HG02678 (cell line): Measurements from ENCODE around the gene SHLD2.
"Not testable (repeated sequence)": the region's sequence is repeated elsewhere in the genome, so short reads cannot be mapped to it uniquely, and the experiment has no call there.

Experiments used
- ATAC-seq: cut with Tn5 transposase; IDR thresholded peaks from one replicate; pipeline ENCODE4 v1.9.1; 2021; ENCODE audit warnings: mild to moderate bottlenecking, moderate library complexity; ENCODE audit not compliant: unreplicated experiment

Gene SHLD2

DNA sequence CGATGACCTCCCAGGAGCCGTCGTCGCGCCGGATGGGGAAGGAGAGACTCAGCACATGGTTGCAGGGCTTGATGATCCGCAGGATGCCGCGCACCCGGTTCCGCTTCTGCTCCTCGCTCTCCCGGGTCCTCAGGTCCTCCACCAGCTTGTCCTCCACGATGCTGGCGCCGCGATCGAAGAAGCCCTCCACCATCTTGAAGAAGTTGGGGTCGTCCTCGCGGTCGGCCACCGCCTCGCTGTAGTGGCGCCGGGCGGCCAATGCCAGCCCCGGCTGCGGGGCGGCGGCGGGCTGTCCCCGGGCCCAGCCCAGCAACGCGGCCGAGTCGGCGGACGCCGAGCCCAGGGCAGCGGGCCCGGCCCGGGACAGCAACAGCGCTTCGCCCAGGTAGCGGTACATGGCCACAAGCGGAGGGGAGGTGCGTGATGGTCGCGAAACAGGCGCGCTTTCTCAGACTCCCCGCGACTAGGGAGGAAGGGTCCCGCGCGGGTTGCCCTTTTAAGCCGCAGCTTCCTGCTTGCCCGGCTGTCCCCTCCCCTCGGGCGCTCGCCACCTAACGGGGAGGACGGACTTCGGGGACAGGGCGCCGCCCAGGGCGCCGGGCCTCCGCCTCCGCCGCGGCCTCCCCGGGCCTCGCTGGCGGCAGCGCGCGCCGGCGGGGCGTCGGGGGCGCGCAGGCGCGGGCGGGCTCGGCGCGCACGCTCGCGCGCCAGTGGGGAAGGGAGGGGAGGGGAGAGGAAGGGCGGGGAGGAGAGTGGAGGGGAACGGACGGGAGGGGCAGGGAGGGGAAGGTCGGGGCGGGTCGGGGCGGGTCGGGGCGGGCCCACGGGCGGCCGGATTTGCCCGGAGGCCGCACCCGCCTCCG is at the start of gene SHLD2, which contains the start of gene GLUD1:
TSS of gene SHLD2 (plus strand) at position 834 of the 863 bp plus-strand sequence. CDS start 56,149 bp downstream, outside the sequence.
TSS of gene GLUD1 (minus strand) at position 471 of the 863 bp plus-strand sequence. CDS start at position 397, 74 bp downstream.
- peak; percentile 72 for ATAC-seq

DNA sequence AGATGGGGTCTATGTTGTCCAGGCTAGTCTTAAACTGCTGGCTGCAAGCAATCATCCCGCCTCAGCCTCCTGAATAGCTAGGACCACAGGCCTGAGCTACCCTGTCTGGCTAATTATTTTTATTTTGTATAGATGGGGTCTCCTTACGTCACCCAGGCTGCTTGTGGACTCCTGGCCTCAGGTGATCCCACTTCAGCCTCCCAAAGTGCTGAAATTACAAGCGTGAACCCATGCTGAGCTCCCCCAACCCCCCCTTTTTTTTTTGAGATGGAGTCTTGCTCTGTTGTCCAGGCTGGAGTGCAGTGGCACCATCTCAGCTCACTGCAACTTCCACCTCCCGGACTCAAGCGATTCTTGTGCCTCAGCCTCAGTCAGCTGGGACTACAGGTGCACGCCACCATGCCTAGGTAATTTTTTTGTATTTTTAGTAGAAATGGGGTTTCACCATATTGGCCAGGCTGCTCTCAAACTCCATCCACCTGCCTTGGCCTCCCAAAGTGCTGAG is 49.5 kb upstream of the SHLD2 start:
- ATAC-seq = no peak

GRCh38 chr10:87053111-87053510 is 41.9 kb upstream of the SHLD2 start:
- ATAC-seq = no peak

DNA sequence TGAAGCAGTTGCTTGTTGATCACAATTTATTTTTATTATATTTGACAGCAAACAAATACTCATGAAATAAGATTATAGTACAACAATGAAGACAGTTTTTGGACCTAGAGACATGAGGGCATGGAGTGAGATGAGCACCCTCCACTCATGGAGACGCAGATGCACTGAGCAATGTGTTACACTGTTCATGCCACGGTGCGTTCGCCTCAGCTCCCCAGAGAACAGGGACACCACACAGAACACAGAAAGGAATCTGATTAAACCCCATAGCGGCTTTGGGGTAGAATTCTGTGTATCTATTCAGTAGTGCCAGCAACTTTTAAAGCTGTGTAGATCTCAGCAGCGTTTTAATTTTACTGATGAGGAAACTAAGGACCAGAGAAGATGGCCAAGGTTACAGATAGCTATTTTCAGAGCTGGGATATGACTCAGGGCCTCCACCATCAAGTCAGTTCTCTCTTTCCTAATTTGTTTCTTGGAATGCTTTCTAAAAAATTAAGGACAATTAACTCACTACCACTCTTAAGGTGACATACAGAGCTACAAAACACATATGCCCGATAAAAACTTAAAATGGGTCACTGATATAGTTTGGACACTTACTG is 41.3 kb upstream of the SHLD2 start:
- no peak for ATAC-seq

DNA sequence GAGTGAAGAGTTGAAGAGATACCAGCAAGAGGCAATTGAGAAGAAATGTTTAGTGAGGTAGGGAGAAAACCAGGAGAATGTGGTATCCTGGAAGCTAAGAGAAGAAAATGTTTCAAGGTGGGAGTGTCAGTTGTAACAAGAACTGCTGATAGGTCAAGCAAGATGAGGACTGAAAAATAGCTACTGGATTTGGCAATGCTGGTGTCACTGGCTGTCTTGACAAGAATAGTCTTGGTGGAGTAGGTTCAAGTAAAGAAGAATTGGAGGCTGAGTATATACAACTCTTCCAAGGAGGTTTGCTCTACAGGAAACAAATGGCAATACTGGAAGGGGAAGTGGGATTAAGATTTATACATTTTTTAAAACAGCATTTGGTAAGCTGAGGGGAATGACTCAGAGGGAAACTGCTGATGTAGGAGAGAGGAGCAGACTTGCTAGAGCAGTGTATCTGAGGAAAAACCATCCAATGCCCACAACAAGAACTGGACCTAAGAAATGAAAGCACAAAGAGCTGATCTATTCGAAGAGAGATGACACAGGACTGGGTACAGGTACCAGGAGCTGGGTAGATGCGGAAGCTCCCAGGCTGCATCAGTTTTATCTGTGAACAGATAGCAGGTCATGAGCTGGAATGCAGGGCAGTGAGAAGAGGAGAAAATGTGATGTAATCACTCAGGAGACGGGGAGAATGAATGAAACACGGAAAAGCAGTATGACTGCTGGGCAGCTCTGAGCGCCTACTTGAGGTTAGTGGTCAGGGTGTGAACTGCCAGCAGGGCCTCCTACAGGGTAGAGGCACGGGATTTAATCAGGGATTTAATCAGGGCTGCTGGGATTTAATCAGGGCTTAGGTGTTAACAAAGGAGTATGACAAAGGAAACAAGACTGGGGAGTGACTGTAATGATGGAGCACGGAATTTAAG is 40.4 kb upstream of the SHLD2 start:
- ATAC-seq = no peak

GRCh38 chr10:87058171-87058570 is 36.8 kb upstream of the SHLD2 start:
- ATAC-seq = no peak

- ATAC-seq = no peak
These were observed 35.6 kb upstream of the SHLD2 start for GRCh38 chr10:87059401-87059800.

- ATAC-seq = no peak
These were observed 34.6 kb upstream of the SHLD2 start for GRCh38 chr10:87060280-87060928.

DNA sequence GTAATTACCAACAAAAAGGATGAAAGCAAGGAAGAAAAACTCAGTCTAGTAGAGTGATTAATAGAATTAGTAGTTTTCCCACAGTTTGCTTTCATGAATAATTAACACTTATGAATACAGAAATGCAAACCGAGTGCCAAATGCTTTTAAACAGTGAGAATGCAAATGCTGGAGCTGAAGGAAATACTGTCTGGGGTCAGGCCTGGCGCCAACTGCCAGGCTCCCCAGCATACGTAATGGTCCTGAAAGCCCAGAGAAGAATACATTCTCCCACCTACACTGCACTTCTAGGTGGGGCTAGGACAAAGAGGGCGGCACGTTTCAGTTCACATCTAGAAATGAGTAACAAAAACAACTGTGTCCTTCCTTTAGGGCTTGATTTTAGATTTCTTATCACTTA is 30.4 kb upstream of the SHLD2 start:
- ATAC-seq = no peak

- ATAC-seq = no peak
These were observed 28.8 kb upstream of the SHLD2 start for GRCh38 chr10:87066178-87066577.

DNA sequence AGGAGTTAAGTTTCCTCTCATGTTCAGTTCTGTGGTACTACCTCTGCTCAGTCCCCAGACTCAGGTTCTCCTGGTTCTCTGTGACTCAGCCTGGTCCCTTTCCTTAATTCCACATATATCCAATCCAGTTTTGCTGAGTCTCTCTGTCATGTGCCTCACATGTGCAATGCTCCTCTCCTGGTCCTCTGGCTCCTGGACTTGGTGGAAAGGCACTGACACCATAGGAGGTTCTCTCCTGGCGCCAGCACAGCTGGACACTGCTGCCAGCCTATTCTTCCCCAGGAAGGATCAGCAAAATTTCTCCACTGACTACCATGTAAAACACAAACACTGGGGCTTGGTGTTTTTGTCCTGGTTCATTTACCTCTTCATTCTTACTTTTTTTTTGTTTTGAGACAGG is 28.1 kb upstream of the SHLD2 start:
- no peak for ATAC-seq

GRCh38 chr10:87068281-87068680 is 26.7 kb upstream of the SHLD2 start:
- no peak for ATAC-seq

DNA sequence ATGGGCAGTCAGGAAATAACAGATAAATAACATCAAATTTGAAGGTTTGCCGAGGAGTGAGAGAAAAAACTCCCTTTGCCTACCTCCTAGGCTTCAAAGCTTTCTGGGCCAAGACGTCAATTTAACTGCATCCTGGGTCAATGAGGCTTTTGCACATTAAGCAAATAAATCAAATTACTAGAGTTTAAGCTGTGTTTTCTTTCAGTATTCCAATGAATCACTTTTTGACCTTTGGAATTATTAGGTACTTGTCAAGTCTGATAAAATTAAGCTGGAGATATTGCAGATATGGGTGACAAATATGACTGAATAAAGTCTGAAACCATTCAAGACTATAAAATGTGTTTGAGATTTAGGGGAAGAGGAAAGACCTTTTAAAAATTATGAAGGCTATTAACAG is 22.6 kb upstream of the SHLD2 start:
- ATAC-seq = no peak

- not testable (repeated sequence) for ATAC-seq
These were observed 18.6 kb upstream of the SHLD2 start for GRCh38 chr10:87076421-87076820.

DNA sequence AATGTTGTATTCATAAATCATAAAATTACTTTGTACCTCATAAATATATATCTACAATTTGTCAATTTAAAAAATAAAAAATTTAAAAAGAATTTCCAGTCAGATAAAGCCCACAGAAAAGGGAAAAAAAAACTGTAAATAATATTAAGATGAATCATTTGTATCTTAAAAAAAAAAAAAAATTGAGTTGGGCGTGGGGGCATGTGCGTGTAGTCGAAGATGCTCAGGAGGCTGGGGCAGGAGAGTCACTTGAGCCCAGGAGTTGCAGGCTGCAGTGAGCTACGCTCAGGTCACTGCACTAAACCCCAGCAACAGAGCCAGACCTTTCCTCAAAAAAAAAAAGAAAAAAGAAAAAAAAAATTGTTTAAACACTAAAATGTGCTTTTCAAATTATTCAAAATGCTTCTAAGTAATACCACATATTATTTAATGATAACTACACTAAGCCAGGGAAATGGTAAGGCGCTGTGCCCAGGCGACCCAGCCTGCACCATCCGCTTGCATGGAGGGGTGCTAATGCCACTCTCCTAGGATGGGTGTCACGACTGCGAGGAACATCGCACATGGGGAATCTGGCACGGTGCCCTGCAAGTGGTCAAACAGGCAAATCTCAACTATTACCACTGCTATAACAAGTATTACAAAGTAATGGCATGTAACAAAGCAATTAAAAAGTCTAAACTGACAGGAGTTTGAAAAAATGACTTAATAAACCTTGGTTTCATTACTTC is 15.7 kb upstream of the SHLD2 start:
- no peak for ATAC-seq

DNA sequence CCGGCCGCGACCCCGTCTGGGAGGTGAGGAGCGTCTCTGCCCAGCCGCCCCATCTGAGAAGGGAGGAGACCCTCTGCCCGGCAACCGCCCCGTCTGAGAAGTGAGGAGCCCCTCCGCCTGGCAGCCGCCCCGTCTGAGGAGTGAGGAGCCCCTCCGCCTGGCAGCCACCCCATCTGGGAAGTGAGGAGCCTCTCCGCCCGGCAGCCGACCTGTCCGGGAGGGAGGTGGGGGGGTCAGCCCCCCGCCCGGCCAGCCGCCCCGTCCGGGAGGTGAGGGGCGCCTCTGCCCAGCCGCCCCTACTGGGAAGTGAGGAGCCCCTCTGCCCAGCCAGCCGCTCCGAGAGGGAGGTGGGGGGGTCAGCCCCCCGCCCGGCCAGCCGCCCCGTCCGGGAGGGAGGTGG is 14.4 kb upstream of the SHLD2 start:
- not testable (repeated sequence) for ATAC-seq

DNA sequence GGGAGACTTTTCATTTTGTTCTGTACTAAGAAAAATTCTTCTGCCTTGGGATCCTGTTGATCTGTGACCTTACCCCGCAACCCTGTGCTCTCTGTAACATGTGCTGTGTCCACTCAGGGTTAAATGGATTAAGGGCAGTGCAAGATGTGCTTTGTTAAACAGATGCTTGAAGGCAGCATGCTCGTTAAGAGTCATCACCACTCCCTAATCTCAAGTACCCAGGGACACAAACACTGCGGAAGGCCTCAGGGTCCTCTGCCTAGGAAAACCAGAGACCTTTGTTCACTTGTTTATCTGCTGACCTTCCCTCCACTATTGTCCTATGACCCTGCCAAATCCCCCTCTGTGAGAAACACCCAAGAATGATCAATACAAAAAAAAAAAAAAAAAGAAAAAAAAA is 13.4 kb upstream of the SHLD2 start:
- ATAC-seq = not testable (repeated sequence)

- ATAC-seq = not testable (repeated sequence)
These were observed 12.8 kb upstream of the SHLD2 start for GRCh38 chr10:87082219-87082618.

- peak; percentile 26 for ATAC-seq
These were observed 11.3 kb upstream of the SHLD2 start for GRCh38 chr10:87083576-87084290.
